ENCODE results near the gene SNURF. TPM values are rescaled to one million over a fixed set of nuclear protein-coding genes. Genes with fewer than 3 reads are reported as not detected.

Gene SNURF
- total and polyA plus RNA-seq, 9 of the 15 experiments (the other 6 are each of a cell fraction or from before 2014, with no cell fraction given) = 0.35 to 0.83 TPM; not detected in 7

- ChIA-PET CTCF (ENCODE audit: low intra/inter-chr PET ratio) (no interaction called here), POLR2A (no interaction called here)
- Histone ChIP-seq H3K27me3 (ENCODE audit: control insufficient read depth in 2 of 2, insufficient read depth in 2 of 2, low read length in 2 of 2) (no peaks in the 10 kb centered on the region), H3K79me2 (ENCODE audit: control insufficient read depth, insufficient read depth, low read length) (no peaks in the 10 kb centered on the region), H3K4me2 (ENCODE audit: insufficient read depth, low read length) (no peak overlapping the region), H3K9ac (ENCODE audit: insufficient read depth in 1 of 2, low read depth in 2 of 2, low read length in 2 of 2) (no peak overlapping the region), H3K9me3 (replicated peaks; ENCODE audit: control insufficient read depth, insufficient read depth, low read depth, low read length) (no peaks in the 10 kb centered on the region), H3K4me3 (no peak overlapping the region), H4K20me1 (replicated peaks; ENCODE audit: control insufficient read depth, insufficient read depth, low read length) (no peaks in the 10 kb centered on the region), H3K36me3 (ENCODE audit: control insufficient read depth, insufficient read depth, low read length) (no peaks in the 10 kb centered on the region), H3K27ac (ENCODE audit: extremely low read depth, low read depth, low read length) (no peak overlapping the region), H2AFZ (ENCODE audit: low read depth, low read length) (no peak overlapping the region), H3K9me1 (ENCODE audit: control insufficient read depth, insufficient read depth, low read length) (no peaks in the 10 kb centered on the region), H3K4me1 (replicated peaks in 1 of 2; ENCODE audit: control insufficient read depth in 2 of 2, insufficient read depth in 2 of 2, low read length in 2 of 2) (no peaks in the 10 kb centered on the region)
- BruUV-seq (replicated peaks) = no TSS peak
- in situ Hi-C loops (cut with MboI) = no loop called here
- no peak for ATAC-seq
- TF ChIP-seq KDM5B (IDR thresholded peaks at IDR 0.05; ENCODE audit: insufficient replicate concordance, low read depth, low read length) = no peak
- no peak for TF ChIP-seq ZKSCAN1 (IDR thresholded peaks at IDR 0.05; ENCODE audit: low read depth, low read length)
- no peak for TF ChIP-seq RBM15 (IDR thresholded peaks at IDR 0.05; ENCODE audit: insufficient read depth, low read length)
- TF ChIP-seq RBM39 (optimal IDR thresholded peaks at IDR 0.05; ENCODE audit: low read depth, low read length) = no peak
- TF ChIP-seq AFF1 (IDR thresholded peaks at IDR 0.05; ENCODE audit: low read depth in 1 of 2, partially characterized antibody in 2 of 2) = no peak
- TF ChIP-seq ZNF445 (CRISPR knock-in tag; IDR thresholded peaks at IDR 0.05; ENCODE audit: low read depth) = no peak
- no peak for TF ChIP-seq ATF3 (IDR thresholded peaks at IDR 0.05)
- no peak for TF ChIP-seq ATF3 (CRISPR knock-in tag; conservative IDR thresholded peaks at IDR 0.05)
- TF ChIP-seq ZKSCAN8 (CRISPR knock-in tag; IDR thresholded peaks at IDR 0.05) = no peak
- no peak for TF ChIP-seq ZBTB12 (CRISPR knock-in tag; IDR thresholded peaks at IDR 0.05)
- TF ChIP-seq LEF1 (IDR thresholded peaks at IDR 0.05) = no peak
- TF ChIP-seq CEBPG (CRISPR knock-in tag; IDR thresholded peaks at IDR 0.05) = no peak
- TF ChIP-seq CEBPG (tag; conservative IDR thresholded peaks at IDR 0.05 in 1 of 2, IDR thresholded peaks at IDR 0.05 in 1 of 2) = no peak
- TF ChIP-seq POU5F1 (IDR thresholded peaks at IDR 0.05; ENCODE audit: borderline replicate concordance, low read depth, low read length, partially characterized antibody) = no peak
- no peak for TF ChIP-seq ZNF699 (CRISPR knock-in tag; IDR thresholded peaks at IDR 0.05; ENCODE audit: insufficient replicate concordance)
- no peak for DNase-seq (ENCODE audit: extremely low read depth in 1 of 4, low spot score in 3 of 4)
- intact Hi-C loops (cut with micrococcal nuclease) = no loop called here
- no peak for FAIRE-seq
- WGBS (ENCODE audit: insufficient coverage, low coverage, missing lambda C conversion rate) = 0% methylated on average over 3 of the region's 3 CpGs
Measured at GRCh38 chr15:24976932-24977331, 22.1 kb downstream of the SNURF start.

Measured in K562 (cell line).